ENCODE results near the gene AKAP17A. TPM values are rescaled to one million over a fixed set of nuclear protein-coding genes. Genes with fewer than 3 reads are reported as not detected.
A peak's percentile ranks its signal among the peaks of the same experiment; 100 is the strongest.

AKAP17A gene
- total and polyA plus RNA-seq, 3 experiments from 2014 or later = 52.1 to 74.5 (median 73.0) TPM

- H3K9me3 ChIP-seq (ENCODE audit: low read length) = no peaks in the 10 kb centered on the region
- no peak overlapping the region for H3K4me3 ChIP-seq (ENCODE audit: low read length)
- no peak overlapping the region for H3K27ac ChIP-seq (ENCODE audit: low read depth, low read length)
- H3K27me3 Mint-ChIP-seq = no peaks in the 10 kb centered on the region
- H3K4me3 Mint-ChIP-seq = no peak overlapping the region
- no peaks in the 10 kb centered on the region for H3K27me3 ChIP-seq (ENCODE audit: insufficient read depth, low read length, poor library complexity, severe bottlenecking)
- POLR2A ChIA-PET = no interaction called here
- H3K4me1 Mint-ChIP-seq = peaks cover 4 to 9% (median 5%) of the 10 kb centered on the region in 3 donors
- H3K36me3 Mint-ChIP-seq = peaks cover 17 to 65% (median 18%) of the 10 kb centered on the region in 3 donors
- no peak overlapping the region for H3K27ac Mint-ChIP-seq
- peak in 1 of 5 donors; percentile 14 for DNase-seq
- no peaks in the 10 kb centered on the region for H3K9me3 Mint-ChIP-seq
- peaks cover 26% of the 10 kb centered on the region for H3K36me3 ChIP-seq (ENCODE audit: insufficient read depth, low read length)
- no peaks in the 10 kb centered on the region for H3K4me1 ChIP-seq (ENCODE audit: insufficient read depth, low read length)
- CTCF ChIA-PET = no interaction called here
Observed at GRCh38 chrX:1602299-1602698, 10.9 kb downstream of the AKAP17A start.

- ChIA-PET CTCF (no interaction called here), POLR2A (no interaction called here)
- H3K27me3 ChIP-seq (ENCODE audit: insufficient read depth, low read length, poor library complexity, severe bottlenecking) = no peaks in the 10 kb centered on the region
- H3K4me3 ChIP-seq (ENCODE audit: low read length) = no peak overlapping the region
- H3K36me3 ChIP-seq (ENCODE audit: insufficient read depth, low read length) = peaks cover 5% of the 10 kb centered on the region
- H3K27me3 Mint-ChIP-seq = no peaks in the 10 kb centered on the region
- H3K9me3 Mint-ChIP-seq = no peaks in the 10 kb centered on the region
- DNase-seq = no peak
- H3K27ac ChIP-seq (ENCODE audit: low read depth, low read length) = no peak overlapping the region
- H3K36me3 Mint-ChIP-seq = peaks cover 14 to 30% (median 14%) of the 10 kb centered on the region in 3 donors
- no peaks in the 10 kb centered on the region for H3K9me3 ChIP-seq (ENCODE audit: low read length)
- H3K4me3 Mint-ChIP-seq = no peak overlapping the region
- H3K4me1 ChIP-seq (ENCODE audit: insufficient read depth, low read length) = no peaks in the 10 kb centered on the region
- no peak overlapping the region for H3K27ac Mint-ChIP-seq
- peaks cover 0 to 4% (median 4%) of the 10 kb centered on the region in 3 donors for H3K4me1 Mint-ChIP-seq
Observed at GRCh38 chrX:1606496-1606895, 15.1 kb downstream of the AKAP17A start.

GRCh38 chrX:1609311-1609710 is 17.9 kb downstream of the AKAP17A start:
- H3K4me3 ChIP-seq (ENCODE audit: low read length) = no peak overlapping the region
- H3K4me1 ChIP-seq (ENCODE audit: insufficient read depth, low read length) = no peaks in the 10 kb centered on the region
- DNase-seq = no peak
- POLR2A ChIA-PET = no interaction called here
- peaks cover 0 to 3% of the 10 kb centered on the region in 2 donors for H3K27me3 Mint-ChIP-seq
- no peak overlapping the region for H3K27ac Mint-ChIP-seq
- H3K9me3 ChIP-seq (ENCODE audit: low read length) = no peaks in the 10 kb centered on the region
- peaks cover 0 to under 1% (median under 1%) of the 10 kb centered on the region in 3 donors for H3K4me1 Mint-ChIP-seq
- no peak overlapping the region for H3K4me3 Mint-ChIP-seq
- no peaks in the 10 kb centered on the region for H3K27me3 ChIP-seq (ENCODE audit: insufficient read depth, low read length, poor library complexity, severe bottlenecking)
- H3K27ac ChIP-seq (ENCODE audit: low read depth, low read length) = no peak overlapping the region
- no peaks in the 10 kb centered on the region for H3K9me3 Mint-ChIP-seq
- peaks cover 1 to 9% (median 2%) of the 10 kb centered on the region in 3 donors for H3K36me3 Mint-ChIP-seq
- H3K36me3 ChIP-seq (ENCODE audit: insufficient read depth, low read length) = no peaks in the 10 kb centered on the region
- CTCF ChIA-PET = no interaction called here

- peaks cover 0 to 6% (median 2%) of the 10 kb centered on the region in 3 donors for H3K36me3 Mint-ChIP-seq
- DNase-seq = no peak
- no peaks in the 10 kb centered on the region for H3K4me1 ChIP-seq (ENCODE audit: insufficient read depth, low read length)
- H3K27me3 Mint-ChIP-seq = peaks cover 0 to 3% of the 10 kb centered on the region in 2 donors
- no peak overlapping the region for H3K4me3 Mint-ChIP-seq
- no peaks in the 10 kb centered on the region for H3K9me3 Mint-ChIP-seq
- no peak overlapping the region for H3K4me3 ChIP-seq (ENCODE audit: low read length)
- no peak overlapping the region for H3K27ac ChIP-seq (ENCODE audit: low read depth, low read length)
- ChIA-PET CTCF (no interaction called here), POLR2A (no interaction called here)
- no peaks in the 10 kb centered on the region for H3K4me1 Mint-ChIP-seq
- H3K36me3 ChIP-seq (ENCODE audit: insufficient read depth, low read length) = no peaks in the 10 kb centered on the region
- no peaks in the 10 kb centered on the region for H3K9me3 ChIP-seq (ENCODE audit: low read length)
- H3K27me3 ChIP-seq (ENCODE audit: insufficient read depth, low read length, poor library complexity, severe bottlenecking) = no peaks in the 10 kb centered on the region
- peak overlapping the region in 1 of 8 donors; percentile 42 for H3K27ac Mint-ChIP-seq
Observed at GRCh38 chrX:1609762-1610161, 18.4 kb downstream of the AKAP17A start.

- Histone ChIP-seq H3K9me3 (ENCODE audit: low read length) (no peaks in the 10 kb centered on the region), H3K4me1 (ENCODE audit: insufficient read depth, low read length) (no peaks in the 10 kb centered on the region), H3K36me3 (ENCODE audit: insufficient read depth, low read length) (no peaks in the 10 kb centered on the region), H3K27me3 (ENCODE audit: insufficient read depth, low read length, poor library complexity, severe bottlenecking) (no peaks in the 10 kb centered on the region), H3K4me3 (ENCODE audit: low read length) (no peak overlapping the region), H3K27ac (ENCODE audit: low read depth, low read length) (no peak overlapping the region)
- Mint-ChIP-seq H3K9me3 (no peaks in the 10 kb centered on the region), H3K27me3 (peaks cover 3 to 4% of the 10 kb centered on the region in 2 donors), H3K27ac (no peak overlapping the region), H3K4me1 (no peaks in the 10 kb centered on the region), H3K36me3 (peaks cover 0 to 3% (median 2%) of the 10 kb centered on the region in 3 donors), H3K4me3 (no peak overlapping the region)
- no peak for DNase-seq
- ChIA-PET CTCF (no interaction called here), POLR2A (no interaction called here)
Observed at GRCh38 chrX:1610166-1610565, 18.8 kb downstream of the AKAP17A start.

GRCh38 chrX:1610736-1611135 is 19.3 kb downstream of the AKAP17A start:
- Histone ChIP-seq H3K4me3 (ENCODE audit: low read length) (no peak overlapping the region), H3K36me3 (ENCODE audit: insufficient read depth, low read length) (no peaks in the 10 kb centered on the region), H3K27ac (ENCODE audit: low read depth, low read length) (no peak overlapping the region), H3K9me3 (ENCODE audit: low read length) (no peaks in the 10 kb centered on the region), H3K27me3 (ENCODE audit: insufficient read depth, low read length, poor library complexity, severe bottlenecking) (no peaks in the 10 kb centered on the region), H3K4me1 (ENCODE audit: insufficient read depth, low read length) (no peaks in the 10 kb centered on the region)
- Mint-ChIP-seq H3K36me3 (no peaks in the 10 kb centered on the region), H3K9me3 (no peaks in the 10 kb centered on the region), H3K27ac (no peak overlapping the region), H3K27me3 (peaks cover 3 to 5% of the 10 kb centered on the region in 2 donors), H3K4me1 (no peaks in the 10 kb centered on the region), H3K4me3 (no peak overlapping the region)
- no peak for DNase-seq
- ChIA-PET CTCF (no interaction called here), POLR2A (no interaction called here)

- peak overlapping the region in 1 of 8 donors; percentile 20 for H3K27ac Mint-ChIP-seq
- H3K4me1 Mint-ChIP-seq = no peaks in the 10 kb centered on the region
- H3K27me3 Mint-ChIP-seq = peaks cover 5 to 6% of the 10 kb centered on the region in 2 donors
- Histone ChIP-seq H3K4me3 (ENCODE audit: low read length) (no peak overlapping the region), H3K27ac (ENCODE audit: low read depth, low read length) (no peak overlapping the region), H3K9me3 (ENCODE audit: low read length) (no peaks in the 10 kb centered on the region), H3K36me3 (ENCODE audit: insufficient read depth, low read length) (no peaks in the 10 kb centered on the region), H3K27me3 (ENCODE audit: insufficient read depth, low read length, poor library complexity, severe bottlenecking) (no peaks in the 10 kb centered on the region), H3K4me1 (ENCODE audit: insufficient read depth, low read length) (no peaks in the 10 kb centered on the region)
- no peaks in the 10 kb centered on the region for H3K36me3 Mint-ChIP-seq
- ChIA-PET CTCF (no interaction called here), POLR2A (no interaction called here)
- no peak overlapping the region for H3K4me3 Mint-ChIP-seq
- DNase-seq = no peak
- no peaks in the 10 kb centered on the region for H3K9me3 Mint-ChIP-seq
Observed at GRCh38 chrX:1612641-1613286, 21.4 kb downstream of the AKAP17A start.

- ChIA-PET POLR2A (no interaction called here), CTCF (no interaction called here)
- Histone ChIP-seq H3K36me3 (ENCODE audit: insufficient read depth, low read length) (no peaks in the 10 kb centered on the region), H3K4me1 (ENCODE audit: insufficient read depth, low read length) (no peaks in the 10 kb centered on the region), H3K4me3 (ENCODE audit: low read length) (no peak within 1 kb of the TSS), H3K27me3 (ENCODE audit: insufficient read depth, low read length, poor library complexity, severe bottlenecking) (no peaks in the 10 kb centered on the region), H3K27ac (ENCODE audit: low read depth, low read length) (no peak within 1 kb of the TSS), H3K9me3 (ENCODE audit: low read length) (no peaks in the 10 kb centered on the region)
- no peak for DNase-seq
- H3K9me3 Mint-ChIP-seq = no peaks in the 10 kb centered on the region
- H3K27me3 Mint-ChIP-seq = peaks cover 5 to 6% of the 10 kb centered on the region in 2 donors
- H3K4me1 Mint-ChIP-seq = no peaks in the 10 kb centered on the region
- H3K4me3 Mint-ChIP-seq = no peak within 1 kb of the TSS
- H3K27ac Mint-ChIP-seq = peak within 1 kb of the TSS in 1 of 8 donors; percentile 79
- no peaks in the 10 kb centered on the region for H3K36me3 Mint-ChIP-seq
Observed at GRCh38 chrX:1614927-1615326, 23.5 kb downstream of the AKAP17A start, which contains the start of gene ASMT. Gene ASMT (plus strand): TSS chrX:1615059. CDS start chrX:1615200, 141 bp downstream.

Measured in CD8-positive, alpha-beta memory T cell (primary cell).